Stimulated activated CD8-positive, alpha-beta memory T cell treated with anti-CD3 and anti-CD28 coated beads, Interleukin-15, amount 100 ng/mL, for 24 hours (primary cell): ENCODE results near the gene FRAT1.

Experiments
- DNase-seq: peaks from one replicate; pipeline ENCODE4 v3.0.0-alpha.2; 2020; ENCODE audit warnings: low read depth

The FRAT1 gene

GRCh38 chr10:97365761-97366351, 46.8 kb downstream of the FRAT1 start:
- no peak for DNase-seq

GRCh38 chr10:97366572-97366971, 47.5 kb downstream of the FRAT1 start:
- no peak for DNase-seq

- no peak for DNase-seq
Observed at GRCh38 chr10:97367126-97367649, 48.1 kb downstream of the FRAT1 start.
